Loucy (cell line): Measurements from ENCODE around the gene KAT8.

Source experiments
- EZH2phosphoT487 ChIP-seq: fragments of 200-600 bp; IDR thresholded peaks from 2 replicates; pipeline ENCODE4 v1.6.1; 2018; ENCODE audit warnings: antibody characterized with exemption, mild to moderate bottlenecking, moderate library complexity, borderline replicate concordance
- TF ChIP-seq, protein P1 (sequence below): fragments of 200-600 bp; sonication (generic); conservative IDR thresholded peaks from 2 replicates; pipeline ENCODE4 v1.5.1; 2014; ENCODE audit warnings: mild to moderate bottlenecking, antibody characterized with exemption, low read length

DNA sequence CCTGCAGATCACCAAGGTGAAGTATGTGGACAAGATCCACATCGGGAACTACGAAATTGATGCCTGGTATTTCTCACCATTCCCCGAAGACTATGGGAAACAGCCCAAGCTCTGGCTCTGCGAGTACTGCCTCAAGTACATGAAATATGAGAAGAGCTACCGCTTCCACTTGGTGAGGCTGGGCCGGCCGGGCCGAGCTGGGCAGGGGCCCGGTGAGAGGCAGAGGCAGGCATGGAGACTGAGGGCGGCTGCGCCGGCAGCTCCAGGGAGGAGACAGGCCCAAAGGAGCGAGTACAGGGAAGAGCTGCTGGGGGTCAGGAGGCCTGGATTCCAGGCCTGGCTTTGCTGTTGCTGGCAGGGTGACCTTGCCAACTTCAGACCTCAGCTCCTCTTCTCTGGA is 9.7 kb downstream of the KAT8 start:
- no peak for TF ChIP-seq EZH2phosphoT487
- TF ChIP-seq, protein P1, sequence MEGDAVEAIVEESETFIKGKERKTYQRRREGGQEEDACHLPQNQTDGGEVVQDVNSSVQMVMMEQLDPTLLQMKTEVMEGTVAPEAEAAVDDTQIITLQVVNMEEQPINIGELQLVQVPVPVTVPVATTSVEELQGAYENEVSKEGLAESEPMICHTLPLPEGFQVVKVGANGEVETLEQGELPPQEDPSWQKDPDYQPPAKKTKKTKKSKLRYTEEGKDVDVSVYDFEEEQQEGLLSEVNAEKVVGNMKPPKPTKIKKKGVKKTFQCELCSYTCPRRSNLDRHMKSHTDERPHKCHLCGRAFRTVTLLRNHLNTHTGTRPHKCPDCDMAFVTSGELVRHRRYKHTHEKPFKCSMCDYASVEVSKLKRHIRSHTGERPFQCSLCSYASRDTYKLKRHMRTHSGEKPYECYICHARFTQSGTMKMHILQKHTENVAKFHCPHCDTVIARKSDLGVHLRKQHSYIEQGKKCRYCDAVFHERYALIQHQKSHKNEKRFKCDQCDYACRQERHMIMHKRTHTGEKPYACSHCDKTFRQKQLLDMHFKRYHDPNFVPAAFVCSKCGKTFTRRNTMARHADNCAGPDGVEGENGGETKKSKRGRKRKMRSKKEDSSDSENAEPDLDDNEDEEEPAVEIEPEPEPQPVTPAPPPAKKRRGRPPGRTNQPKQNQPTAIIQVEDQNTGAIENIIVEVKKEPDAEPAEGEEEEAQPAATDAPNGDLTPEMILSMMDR, result no peak
